HCT116 (cell line): ENCODE measurements around the gene OSCAR. TPM values are rescaled to one million over a fixed set of nuclear protein-coding genes. Genes with fewer than 3 reads are reported as not detected.

Experiments used
- ATAC-seq: fragments of 200-7000 bp; cut with Tn5 transposase; 2 replicates; pipeline ENCODE4 v1.9.1; 2020; ENCODE audit warnings: mild to moderate bottlenecking, moderate library complexity
- BruUV-seq: library from RNA; stranded (reverse); fragments of 400-500 nt; replicated peaks from 2 replicates; lab custom pipeline; 2021; lab: Mats Ljungman, UMichigan
- CTCF ChIA-PET: fragments of 300-600 bp; sonication (Branson Sonifier 250); formaldehyde crosslinking; loops from one replicate; lab custom pipeline; 2021; ENCODE audit warnings: antibody characterized with exemption; lab: Charles Lee
- POLR2A ChIA-PET: fragments of 300-600, 350-600 bp; sonication (Branson Sonifier 250); formaldehyde crosslinking; loops from one replicate; lab custom pipeline; 2021; ENCODE audit warnings: antibody characterized with exemption; lab: Charles Lee
- RAD21 ChIA-PET, 2 experiments: fragments of 300-600 bp; sonication (Branson Sonifier 250); formaldehyde crosslinking; loops; one replicate each; lab custom pipeline; 2023; ENCODE audit warnings: low total read pairs in 2 of 2; ENCODE audit not compliant: uncharacterized antibody in 2 of 2, unreplicated experiment in 2 of 2, low non-redundant PET in 1 of 2; lab: Charles Lee
- DNase-seq: peaks from one replicate; pipeline ENCODE4 v3.0.0-alpha.2; 2010; ENCODE audit warnings: low read depth, low spot score
- H2AFZ ChIP-seq: fragments of 200-600 bp; shearing (Covaris generic), sonication (generic); 2 replicates; pipeline ENCODE4 v1.6.1; 2017; ENCODE audit warnings: low read depth, mixed run types, mixed read lengths, antibody characterized with exemption, low read length; ENCODE audit not compliant: poor library complexity, severe bottlenecking
- H3K27ac ChIP-seq: 2 replicates; pipeline ENCODE4 v1.5.1; 2012; ENCODE audit warnings: low read depth, low read length
- H3K27me3 ChIP-seq: fragments of 200-600 bp; sonication (generic); 2 replicates; pipeline ENCODE4 v1.6.1; 2016; ENCODE audit warnings: mixed run types, low read length, mixed read lengths; ENCODE audit not compliant: insufficient read depth
- H3K36me3 ChIP-seq, 2 experiments: fragments of 200-500 bp in 1 of 2; fragments of 200-600 bp in 1 of 2; sonication (Bioruptor generic) in 1 of 2; sonication (generic) in 1 of 2; 2 replicates each; pipeline versions ENCODE4 v1.5.1 to v1.6.1; 2014 to 2016; ENCODE audit warnings: low read length in 2 of 2, inconsistent platforms in 1 of 2, mixed read lengths in 1 of 2, mixed run types in 1 of 2; ENCODE audit not compliant: insufficient read depth in 2 of 2, control insufficient read depth in 1 of 2
- H3K4me1 ChIP-seq, 2 experiments: fragments of 200-600 bp in 1 of 2; sonication (generic) in 1 of 2; 2 replicates each; pipeline versions ENCODE4 v1.5.1 to v1.6.1; 2012 to 2017; ENCODE audit warnings: low read length in 2 of 2, inconsistent platforms in 1 of 2, mild to moderate bottlenecking in 1 of 2, mixed read lengths in 1 of 2, mixed run types in 1 of 2, moderate library complexity in 1 of 2; ENCODE audit not compliant: insufficient read depth in 2 of 2, control insufficient read depth in 1 of 2
- H3K4me2 ChIP-seq: fragments of 200-600 bp; sonication (generic); 2 replicates; pipeline ENCODE4 v1.6.1; 2017; ENCODE audit warnings: mixed run types, low read length, mixed read lengths
- H3K4me3 ChIP-seq, 2 experiments: fragments of 200-600 bp in 1 of 2; sonication (generic) in 1 of 2; replicated peaks in 1 of 2; 2 replicates each; pipeline ENCODE4 v1.5.1; 2011 to 2016; ENCODE audit warnings: low read length in 2 of 2, control low read depth in 1 of 2, low read depth in 1 of 2, mild to moderate bottlenecking in 1 of 2, mixed read lengths in 1 of 2, mixed run types in 1 of 2
- H3K79me2 ChIP-seq: fragments of 200-600 bp; sonication (generic); 2 replicates; pipeline ENCODE4 v1.6.1; 2017; ENCODE audit warnings: mild to moderate bottlenecking, mixed run types, low read length, moderate library complexity, mixed read lengths; ENCODE audit not compliant: insufficient read depth
- H3K9ac ChIP-seq: fragments of 200-600 bp; sonication (generic); 2 replicates; pipeline ENCODE4 v1.6.1; 2016; ENCODE audit warnings: low read length, mixed read lengths
- H3K9me2 ChIP-seq: fragments of 200-600 bp; sonication (generic), shearing (Covaris generic); 2 replicates; pipeline ENCODE4 v1.6.1; 2017; ENCODE audit warnings: mixed run types, mild to moderate bottlenecking, moderate library complexity; ENCODE audit not compliant: insufficient read depth
- H3K9me3 ChIP-seq, 2 experiments: fragments of 200-500 bp in 1 of 2; fragments of 200-600 bp in 1 of 2; sonication (Bioruptor generic) in 1 of 2; sonication (generic) in 1 of 2; 2 replicates each; pipeline ENCODE4 v1.6.1; 2014 to 2017; ENCODE audit warnings: low read length in 2 of 2, mixed read lengths in 2 of 2, inconsistent platforms in 1 of 2, low read depth in 1 of 2, mild to moderate bottlenecking in 1 of 2, mixed run types in 1 of 2, moderate library complexity in 1 of 2; ENCODE audit not compliant: control insufficient read depth in 1 of 2, insufficient read depth in 1 of 2
- H4K20me1 ChIP-seq: fragments of 200-600 bp; sonication (generic), shearing (Covaris generic); 2 replicates; pipeline ENCODE4 v1.6.1; 2017; ENCODE audit warnings: mixed run types, mild to moderate bottlenecking, moderate library complexity; ENCODE audit not compliant: insufficient read depth
- CBX3 ChIP-seq: IDR thresholded peaks from 2 replicates; pipeline ENCODE4 v1.6.1; 2012; ENCODE audit warnings: low read depth
- EGR1 ChIP-seq: IDR thresholded peaks from 2 replicates; pipeline ENCODE4 v1.6.1; 2012; ENCODE audit warnings: low read depth
- ELF1 ChIP-seq: IDR thresholded peaks from 2 replicates; pipeline ENCODE4 v1.6.1; 2012; ENCODE audit warnings: low read depth, borderline replicate concordance
- EZH2 ChIP-seq: fragments of 200-600 bp; sonication (generic); IDR thresholded peaks from 2 replicates; pipeline ENCODE4 v1.6.1; 2017; ENCODE audit warnings: antibody characterized with exemption, mixed run types
- EZH2phosphoT487 ChIP-seq: fragments of 200-600 bp; IDR thresholded peaks from 2 replicates; pipeline ENCODE4 v1.6.1; 2018; ENCODE audit warnings: antibody characterized with exemption, borderline replicate concordance
- FOSL1 ChIP-seq: IDR thresholded peaks from 2 replicates; pipeline ENCODE4 v1.6.1; 2012; ENCODE audit warnings: low read depth
- POLR2A ChIP-seq: IDR thresholded peaks from 2 replicates; pipeline ENCODE4 v1.7.0; 2011; ENCODE audit warnings: borderline replicate concordance; ENCODE audit not compliant: insufficient read depth, insufficient read length; ENCODE audit errors: extremely low read depth
- POLR2AphosphoS5 ChIP-seq: IDR thresholded peaks from 2 replicates; pipeline ENCODE4 v1.6.1; 2011; ENCODE audit warnings: mild to moderate bottlenecking, low read depth, low read length, moderate library complexity
- YY1 ChIP-seq: IDR thresholded peaks from 2 replicates; pipeline ENCODE4 v1.6.1; 2011; ENCODE audit warnings: low read length, low read depth, moderate library complexity, mild to moderate bottlenecking; ENCODE audit not compliant: insufficient replicate concordance; ENCODE audit errors: extremely low read depth
- ZFX ChIP-seq: fragments of 450-650 bp; IDR thresholded peaks from 2 replicates; pipeline ENCODE4 v1.6.1; 2017
- intact Hi-C: fragments of 100-400 bp; cut with micrococcal nuclease; formaldehyde crosslinking; loops from 2 replicates; pipeline ENCODE4 v1.10.0; 2022
- total RNA-seq: library from RNA; stranded (reverse); gene quantifications from one replicate; pipeline ENCODE4 v1.2.1, GENCODE V29; 2021; ENCODE audit not compliant: unreplicated experiment
- TF ChIP-seq, protein P1 (sequence below): IDR thresholded peaks from 2 replicates; pipeline ENCODE4 v1.6.1; 2012; ENCODE audit warnings: low read depth
- TF ChIP-seq, protein P2 (sequence below): IDR thresholded peaks from 2 replicates; pipeline ENCODE4 v1.6.1; 2012
- TF ChIP-seq, protein P3 (sequence below): IDR thresholded peaks from 2 replicates; pipeline ENCODE4 v1.6.1; 2012
- TF ChIP-seq, protein P4 (sequence below): IDR thresholded peaks from 2 replicates; pipeline ENCODE4 v1.6.1; 2011; ENCODE audit warnings: mild to moderate bottlenecking, low read length, moderate library complexity; ENCODE audit not compliant: insufficient replicate concordance; ENCODE audit errors: extremely low read depth

Gene OSCAR
- total RNA-seq, 1 experiment from 2014 or later = 0.59 TPM

DNA sequence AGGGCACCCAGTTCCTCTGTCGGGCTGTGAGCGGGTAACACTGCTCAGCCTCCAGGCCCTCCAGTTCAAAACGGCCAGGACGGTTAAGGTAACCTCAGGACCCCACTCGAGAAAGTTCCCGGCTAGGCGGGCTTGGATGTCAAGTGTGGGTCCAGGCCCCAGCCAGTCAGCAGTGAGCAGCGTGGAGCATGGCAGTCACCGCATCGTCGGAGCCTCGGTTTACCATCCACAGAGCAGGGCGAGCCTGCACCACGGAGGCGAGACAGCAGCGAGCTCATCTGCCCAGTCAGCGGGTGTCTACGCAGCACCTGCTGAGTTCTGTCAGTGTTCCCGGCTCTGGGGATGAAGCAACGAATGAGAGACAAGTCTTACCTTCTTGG is 29.0 kb upstream of the OSCAR start (continued):
- TF ChIP-seq, protein P1, sequence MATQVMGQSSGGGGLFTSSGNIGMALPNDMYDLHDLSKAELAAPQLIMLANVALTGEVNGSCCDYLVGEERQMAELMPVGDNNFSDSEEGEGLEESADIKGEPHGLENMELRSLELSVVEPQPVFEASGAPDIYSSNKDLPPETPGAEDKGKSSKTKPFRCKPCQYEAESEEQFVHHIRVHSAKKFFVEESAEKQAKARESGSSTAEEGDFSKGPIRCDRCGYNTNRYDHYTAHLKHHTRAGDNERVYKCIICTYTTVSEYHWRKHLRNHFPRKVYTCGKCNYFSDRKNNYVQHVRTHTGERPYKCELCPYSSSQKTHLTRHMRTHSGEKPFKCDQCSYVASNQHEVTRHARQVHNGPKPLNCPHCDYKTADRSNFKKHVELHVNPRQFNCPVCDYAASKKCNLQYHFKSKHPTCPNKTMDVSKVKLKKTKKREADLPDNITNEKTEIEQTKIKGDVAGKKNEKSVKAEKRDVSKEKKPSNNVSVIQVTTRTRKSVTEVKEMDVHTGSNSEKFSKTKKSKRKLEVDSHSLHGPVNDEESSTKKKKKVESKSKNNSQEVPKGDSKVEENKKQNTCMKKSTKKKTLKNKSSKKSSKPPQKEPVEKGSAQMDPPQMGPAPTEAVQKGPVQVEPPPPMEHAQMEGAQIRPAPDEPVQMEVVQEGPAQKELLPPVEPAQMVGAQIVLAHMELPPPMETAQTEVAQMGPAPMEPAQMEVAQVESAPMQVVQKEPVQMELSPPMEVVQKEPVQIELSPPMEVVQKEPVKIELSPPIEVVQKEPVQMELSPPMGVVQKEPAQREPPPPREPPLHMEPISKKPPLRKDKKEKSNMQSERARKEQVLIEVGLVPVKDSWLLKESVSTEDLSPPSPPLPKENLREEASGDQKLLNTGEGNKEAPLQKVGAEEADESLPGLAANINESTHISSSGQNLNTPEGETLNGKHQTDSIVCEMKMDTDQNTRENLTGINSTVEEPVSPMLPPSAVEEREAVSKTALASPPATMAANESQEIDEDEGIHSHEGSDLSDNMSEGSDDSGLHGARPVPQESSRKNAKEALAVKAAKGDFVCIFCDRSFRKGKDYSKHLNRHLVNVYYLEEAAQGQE = no peak
- TF ChIP-seq, protein P2, sequence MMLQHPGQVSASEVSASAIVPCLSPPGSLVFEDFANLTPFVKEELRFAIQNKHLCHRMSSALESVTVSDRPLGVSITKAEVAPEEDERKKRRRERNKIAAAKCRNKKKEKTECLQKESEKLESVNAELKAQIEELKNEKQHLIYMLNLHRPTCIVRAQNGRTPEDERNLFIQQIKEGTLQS = no peak

DNA sequence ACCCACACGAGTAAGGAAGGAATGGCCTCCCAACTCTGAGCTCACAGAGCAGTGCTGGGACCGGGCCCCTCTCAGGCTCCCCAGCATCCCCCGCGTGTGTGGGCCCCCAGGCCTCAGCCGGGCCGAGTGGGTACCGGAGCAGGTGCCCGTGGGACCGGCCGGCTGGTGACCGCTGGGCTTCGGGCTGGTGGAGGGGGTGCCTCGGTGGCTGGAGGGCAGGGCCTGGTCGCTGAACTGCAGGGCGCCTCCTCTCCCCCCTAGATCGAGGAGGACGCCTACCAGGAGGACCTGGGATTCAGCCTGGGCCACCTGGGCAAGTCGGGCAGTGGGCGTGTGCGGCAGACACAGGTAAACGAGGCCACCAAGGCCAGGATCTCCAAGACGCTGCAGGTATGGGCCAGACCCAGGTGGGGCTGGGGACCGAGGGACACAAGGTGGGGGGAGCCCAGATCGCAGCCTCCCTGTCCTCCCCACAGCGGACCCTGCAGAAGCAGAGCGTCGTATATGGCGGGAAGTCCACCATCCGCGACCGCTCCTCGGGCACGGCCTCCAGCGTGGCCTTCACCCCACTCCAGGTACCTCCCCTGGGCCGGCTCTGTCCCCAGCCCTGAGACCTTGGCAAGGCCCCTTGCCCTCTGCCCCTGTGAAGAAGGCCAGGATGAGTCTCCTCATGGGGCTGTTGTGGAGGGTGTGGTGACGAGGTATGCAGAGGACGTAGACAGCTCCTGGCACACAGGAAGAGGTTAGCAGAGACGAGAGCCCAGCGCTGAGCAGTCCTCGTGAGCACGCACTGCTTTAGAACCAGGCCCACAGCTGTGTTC is 28.4 kb upstream of the OSCAR start:
- H2AFZ ChIP-seq = no peak overlapping the region
- H3K79me2 ChIP-seq = no peaks in the 10 kb centered on the region
- no peak overlapping the region for H3K27ac ChIP-seq
- no peaks in the 10 kb centered on the region for H3K27me3 ChIP-seq
- ATAC-seq (no peak), DNase-seq (no peak)
- no TSS peak for BruUV-seq
- peaks cover 5 to 6% of the 10 kb centered on the region in 2 experiments; a peak in 2 of 4 replicates for H3K4me1 ChIP-seq
- H3K4me2 ChIP-seq = no peak overlapping the region
- ChIA-PET CTCF (no interaction called here), POLR2A (no interaction called here), RAD21 (no interaction called here)
- H3K9ac ChIP-seq = no peak overlapping the region
- no peaks in the 10 kb centered on the region for H4K20me1 ChIP-seq
- no peak overlapping the region for H3K4me3 ChIP-seq
- intact Hi-C loops = no loop called here
- no peaks in the 10 kb centered on the region for H3K9me3 ChIP-seq
- H3K9me2 ChIP-seq = no peaks in the 10 kb centered on the region
- H3K36me3 ChIP-seq = peaks cover 22 to 35% of the 10 kb centered on the region in 2 experiments; a peak in 3 of 4 replicates
- TF ChIP-seq FOSL1 (no peak), EGR1 (no peak), POLR2AphosphoS5 (no peak), POLR2A (no peak), ZFX (no peak), ELF1 (no peak), EZH2 (no peak), EZH2phosphoT487 (no peak), CBX3 (no peak), YY1 (no peak)
- TF ChIP-seq, protein P1 = no peak
- TF ChIP-seq, protein P3, sequence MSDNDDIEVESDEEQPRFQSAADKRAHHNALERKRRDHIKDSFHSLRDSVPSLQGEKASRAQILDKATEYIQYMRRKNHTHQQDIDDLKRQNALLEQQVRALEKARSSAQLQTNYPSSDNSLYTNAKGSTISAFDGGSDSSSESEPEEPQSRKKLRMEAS = no peak
- TF ChIP-seq, protein P4, sequence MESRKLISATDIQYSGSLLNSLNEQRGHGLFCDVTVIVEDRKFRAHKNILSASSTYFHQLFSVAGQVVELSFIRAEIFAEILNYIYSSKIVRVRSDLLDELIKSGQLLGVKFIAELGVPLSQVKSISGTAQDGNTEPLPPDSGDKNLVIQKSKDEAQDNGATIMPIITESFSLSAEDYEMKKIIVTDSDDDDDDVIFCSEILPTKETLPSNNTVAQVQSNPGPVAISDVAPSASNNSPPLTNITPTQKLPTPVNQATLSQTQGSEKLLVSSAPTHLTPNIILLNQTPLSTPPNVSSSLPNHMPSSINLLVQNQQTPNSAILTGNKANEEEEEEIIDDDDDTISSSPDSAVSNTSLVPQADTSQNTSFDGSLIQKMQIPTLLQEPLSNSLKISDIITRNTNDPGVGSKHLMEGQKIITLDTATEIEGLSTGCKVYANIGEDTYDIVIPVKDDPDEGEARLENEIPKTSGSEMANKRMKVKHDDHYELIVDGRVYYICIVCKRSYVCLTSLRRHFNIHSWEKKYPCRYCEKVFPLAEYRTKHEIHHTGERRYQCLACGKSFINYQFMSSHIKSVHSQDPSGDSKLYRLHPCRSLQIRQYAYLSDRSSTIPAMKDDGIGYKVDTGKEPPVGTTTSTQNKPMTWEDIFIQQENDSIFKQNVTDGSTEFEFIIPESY = no peak
